Omental fat pad (tissue), 4 donors: ENCODE data around the gene SYK. TPM values are rescaled to one million over a fixed set of nuclear protein-coding genes. Genes with fewer than 3 reads are reported as not detected.

Source experiments
- ATAC-seq: fragments of 150-250 bp; one replicate; pipeline ENCODE4 v1.9.1; 2016; ENCODE audit warnings: mild to moderate bottlenecking, moderate library complexity; ENCODE audit not compliant: low FRiP score
- DNase-seq: peaks from one replicate; pipeline ENCODE4 v3.0.0-alpha.2; 2019; ENCODE audit warnings: low spot score
- CTCF ChIP-seq, 3 donors: fragments of 450-650 bp; IDR thresholded peaks; one replicate each; pipeline ENCODE4 v1.5.1; 2016 to 2017; ENCODE audit warnings: antibody characterized with exemption in 3 of 3, mild to moderate bottlenecking in 3 of 3, moderate library complexity in 2 of 3
- total RNA-seq, 4 donors: library from RNA; depleted of rRNA; stranded (reverse); fragments of >200 nt; gene quantifications; one replicate each; pipeline ENCODE4 v1.1.0, GENCODE V29; 2016

Gene SYK
- total RNA-seq, 4 donors from 2014 or later, result 12.4 to 36.1 (median 25.9) TPM

GRCh38 chr9:90841213-90841612, 39.6 kb downstream of the SYK start:
- DNase-seq (no peak), ATAC-seq (no peak)
- no peak for TF ChIP-seq CTCF (IDR thresholded peaks at IDR 0.05)

GRCh38 chr9:90841615-90842014, 40.0 kb downstream of the SYK start:
- DNase-seq, result no peak
- no peak for TF ChIP-seq CTCF (IDR thresholded peaks at IDR 0.05)
- no peak for ATAC-seq

GRCh38 chr9:90842176-90842777, 40.7 kb downstream of the SYK start:
- ATAC-seq (no peak), DNase-seq (no peak)
- no peak for TF ChIP-seq CTCF (IDR thresholded peaks at IDR 0.05)

GRCh38 chr9:90842996-90843395, 41.4 kb downstream of the SYK start:
- no peak for TF ChIP-seq CTCF (IDR thresholded peaks at IDR 0.05)
- DNase-seq (no peak), ATAC-seq (no peak)

GRCh38 chr9:90843525-90843924, 41.9 kb downstream of the SYK start:
- TF ChIP-seq CTCF (IDR thresholded peaks at IDR 0.05), result no peak
- DNase-seq (no peak), ATAC-seq (no peak)

GRCh38 chr9:90844326-90844725, 42.7 kb downstream of the SYK start:
- no peak for TF ChIP-seq CTCF (IDR thresholded peaks at IDR 0.05)
- ATAC-seq (no peak), DNase-seq (no peak)

GRCh38 chr9:90846770-90847419, 45.3 kb downstream of the SYK start:
- DNase-seq, result no peak
- ATAC-seq, result no peak
- TF ChIP-seq CTCF (IDR thresholded peaks at IDR 0.05), result no peak
